ENCODE measurements around the gene NSUN2.
"Not testable (repeated sequence)": the region's sequence is repeated elsewhere in the genome, so short reads cannot be mapped to it uniquely, and the experiment has no call there.

NSUN2 gene

GRCh38 chr5:6675784-6676491 lies 43.1 kb upstream of the NSUN2 start:
- Mint-ChIP-seq H3K27ac (no peak overlapping the region), H3K4me3 (no peak overlapping the region), H3K27me3 (ENCODE audit: low read depth, poor library complexity) (peaks cover 9% of the 10 kb centered on the region), H3K4me1 (no peaks in the 10 kb centered on the region), H3K9me3 (peaks cover 21% of the 10 kb centered on the region), H3K36me3 (ENCODE audit: low read depth) (peaks cover 51% of the 10 kb centered on the region)
- TF ChIP-seq CTCF (IDR thresholded peaks at IDR 0.05): no peak
- no peak for DNase-seq

GRCh38 chr5:6674886-6675285 lies 42.0 kb upstream of the NSUN2 start:
- Mint-ChIP-seq H3K4me3 (no peak overlapping the region), H3K27ac (no peak overlapping the region), H3K27me3 (ENCODE audit: low read depth, poor library complexity) (peaks cover 4% of the 10 kb centered on the region), H3K9me3 (peaks cover 21% of the 10 kb centered on the region), H3K36me3 (ENCODE audit: low read depth) (peaks cover 62% of the 10 kb centered on the region), H3K4me1 (no peaks in the 10 kb centered on the region)
- TF ChIP-seq CTCF (IDR thresholded peaks at IDR 0.05): no peak
- no peak for DNase-seq

GRCh38 chr5:6674421-6674820 lies 41.6 kb upstream of the NSUN2 start:
- DNase-seq: no peak
- Mint-ChIP-seq H3K9me3 (peaks cover 21% of the 10 kb centered on the region), H3K27ac (no peak overlapping the region), H3K4me1 (no peaks in the 10 kb centered on the region), H3K27me3 (ENCODE audit: low read depth, poor library complexity) (no peaks in the 10 kb centered on the region), H3K4me3 (no peak overlapping the region), H3K36me3 (ENCODE audit: low read depth) (peaks cover 66% of the 10 kb centered on the region)
- no peak for TF ChIP-seq CTCF (IDR thresholded peaks at IDR 0.05)

GRCh38 chr5:6673963-6674362 lies 41.1 kb upstream of the NSUN2 start:
- TF ChIP-seq CTCF (IDR thresholded peaks at IDR 0.05): no peak
- H3K4me3 Mint-ChIP-seq: no peak overlapping the region
- H3K9me3 Mint-ChIP-seq: peaks cover 21% of the 10 kb centered on the region
- H3K36me3 Mint-ChIP-seq (ENCODE audit: low read depth): peaks cover 70% of the 10 kb centered on the region
- no peak for DNase-seq
- no peaks in the 10 kb centered on the region for H3K4me1 Mint-ChIP-seq
- no peak overlapping the region for H3K27ac Mint-ChIP-seq
- no peaks in the 10 kb centered on the region for H3K27me3 Mint-ChIP-seq (ENCODE audit: low read depth, poor library complexity)

- no peak overlapping the region for H3K4me3 Mint-ChIP-seq
- DNase-seq: no peak
- no peaks in the 10 kb centered on the region for H3K4me1 Mint-ChIP-seq
- TF ChIP-seq CTCF (IDR thresholded peaks at IDR 0.05): no peak
- peaks cover 21% of the 10 kb centered on the region for H3K9me3 Mint-ChIP-seq
- no peak overlapping the region for H3K27ac Mint-ChIP-seq
- H3K27me3 Mint-ChIP-seq (ENCODE audit: low read depth, poor library complexity): no peaks in the 10 kb centered on the region
- H3K36me3 Mint-ChIP-seq (ENCODE audit: low read depth): peaks cover 70% of the 10 kb centered on the region
Observed at GRCh38 chr5:6673031-6673430, 40.2 kb upstream of the NSUN2 start.

GRCh38 chr5:6668717-6669116 lies 35.9 kb upstream of the NSUN2 start:
- not testable (repeated sequence) for H3K27ac Mint-ChIP-seq; H3K27me3 Mint-ChIP-seq (ENCODE audit: low read depth, poor library complexity); H3K9me3 Mint-ChIP-seq; H3K4me3 Mint-ChIP-seq; H3K4me1 Mint-ChIP-seq; DNase-seq
- peaks cover 62% of the 10 kb centered on the region for H3K36me3 Mint-ChIP-seq (ENCODE audit: low read depth)

All from nephron progenitor cell (in vitro differentiated cells).